ENCODE data around the gene GPANK1.

Gene GPANK1

GRCh38 chr6:31614684-31615578 is 49.9 kb downstream of the GPANK1 start, which contains the start of gene AIF1:
AIF1 (plus strand) TSS chr6:31615234; CDS start chr6:31615330, 96 bp downstream.
- DNase-seq: no peak

- DNase-seq: no peak
Measured at GRCh38 chr6:31614075-31614619, 50.6 kb downstream of the GPANK1 start.

Data from NCI-H1092 (cell line).